Choroid plexus epithelial cell (primary cell): ENCODE data around the gene DACH2.

Experiments used
- DNase-seq: peaks from one replicate; pipeline ENCODE4 v3.0.0-alpha.2; 2010; ENCODE audit warnings: low read depth
- H3K4me3 ChIP-seq: 2 replicates; pipeline ENCODE4 v1.5.1; 2011; ENCODE audit warnings: low read depth, mild to moderate bottlenecking, control low read depth, low read length, moderate library complexity
- CTCF ChIP-seq: conservative IDR thresholded peaks from 2 replicates; pipeline ENCODE4 v1.5.1; 2011; ENCODE audit warnings: low read depth, mild to moderate bottlenecking, control low read depth, inconsistent platforms, low read length, moderate library complexity

DACH2 gene

GRCh38 chrX:86192827-86193226, 44.6 kb downstream of the DACH2 start:
- peak; percentile 2 for DNase-seq

GRCh38 chrX:86194758-86195157, 46.5 kb downstream of the DACH2 start:
- no peak overlapping the region for H3K4me3 ChIP-seq
- TF ChIP-seq CTCF = no peak
- DNase-seq = no peak

More at GRCh38 chrX:86192827-86193226, 44.6 kb downstream of the DACH2 start:
- no peak for TF ChIP-seq CTCF
- no peak overlapping the region for H3K4me3 ChIP-seq

- TF ChIP-seq CTCF = no peak
- DNase-seq = no peak
- no peak overlapping the region for H3K4me3 ChIP-seq
These were observed 47.1 kb downstream of the DACH2 start for GRCh38 chrX:86195343-86195742.

- no peak overlapping the region for H3K4me3 ChIP-seq
- no peak for TF ChIP-seq CTCF
- no peak for DNase-seq
These were observed 49.6 kb downstream of the DACH2 start for GRCh38 chrX:86197815-86198214.

- no peak for DNase-seq
- TF ChIP-seq CTCF = no peak
- H3K4me3 ChIP-seq = no peak overlapping the region
These were observed 62.5 kb downstream of the DACH2 start for GRCh38 chrX:86210772-86211171.

GRCh38 chrX:86215260-86215659, 67.0 kb downstream of the DACH2 start:
- no peak for TF ChIP-seq CTCF
- DNase-seq = no peak

GRCh38 chrX:86237482-86237881, 89.2 kb downstream of the DACH2 start:
- no peak for DNase-seq
- no peak overlapping the region for H3K4me3 ChIP-seq
- TF ChIP-seq CTCF = no peak

More at GRCh38 chrX:86215260-86215659, 67.0 kb downstream of the DACH2 start:
- H3K4me3 ChIP-seq = no peak overlapping the region
